Suprapubic skin (tissue), 3 donors: ENCODE measurements around the gene WNT9A.

Experiments
- EP300 ChIP-seq: sonication (generic); formaldehyde crosslinking; IDR thresholded peaks from one replicate; pipeline ENCODE4 v1.6.1; 2017; ENCODE audit warnings: antibody characterized with exemption
- POLR2A ChIP-seq, 2 donors: fragments of 450-650 bp; IDR thresholded peaks; one replicate each; pipeline ENCODE4 v1.6.1; 2017; ENCODE audit warnings: antibody characterized with exemption in 2 of 2, mild to moderate bottlenecking in 2 of 2, moderate library complexity in 2 of 2
- TF ChIP-seq, protein P1 (sequence below), 2 donors: fragments of 200-600 bp in 1 of 2; fragments of 450-650 bp in 1 of 2; sonication (generic) in 1 of 2; IDR thresholded peaks; one replicate each; pipeline ENCODE4 v1.5.1; 2016 to 2019; ENCODE audit warnings: antibody characterized with exemption in 2 of 2, mild to moderate bottlenecking in 1 of 2, moderate library complexity in 1 of 2

DNA sequence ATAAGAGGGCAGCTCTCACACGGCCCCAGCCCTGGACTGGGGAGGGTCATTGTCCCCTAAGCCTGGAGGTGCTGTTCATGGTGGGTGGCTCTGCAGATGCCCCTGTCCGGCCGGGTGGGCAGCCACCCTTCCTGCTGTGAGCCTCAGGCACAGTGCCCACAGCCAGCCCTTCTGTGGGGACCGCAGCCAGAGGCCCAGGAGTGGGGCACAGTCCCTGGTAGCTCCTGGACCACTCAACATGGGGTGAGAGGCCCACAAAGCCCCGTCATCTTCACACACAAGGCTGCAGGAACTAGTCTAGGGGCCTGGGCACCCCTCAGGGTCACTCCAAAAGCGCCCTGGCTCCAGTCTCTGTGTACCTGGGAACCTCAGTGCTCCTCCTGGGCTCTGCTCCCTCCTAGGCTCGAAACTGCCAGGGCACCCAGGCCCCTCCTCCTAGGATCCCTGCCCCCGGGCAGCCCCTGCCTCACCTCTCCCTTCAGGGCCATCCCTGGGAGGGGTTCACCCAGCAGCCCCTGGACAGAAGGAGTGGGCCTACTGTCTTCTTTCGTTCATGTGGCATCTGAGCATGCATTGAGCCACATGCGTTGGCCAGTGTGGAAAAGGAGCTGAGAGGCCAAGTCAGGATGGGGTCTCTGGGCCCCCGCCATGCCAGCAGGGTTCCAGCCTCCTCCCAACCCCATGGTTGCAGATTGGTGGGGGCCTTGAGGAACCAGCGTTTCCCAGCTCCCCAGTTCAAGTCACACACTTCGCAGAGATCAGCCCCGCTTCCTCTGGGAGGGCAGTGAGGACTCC lies 43.0 kb downstream of the WNT9A start:
- TF ChIP-seq POLR2A (IDR thresholded peaks at IDR 0.05) (no peak), EP300 (no peak)
- TF ChIP-seq, protein P1, sequence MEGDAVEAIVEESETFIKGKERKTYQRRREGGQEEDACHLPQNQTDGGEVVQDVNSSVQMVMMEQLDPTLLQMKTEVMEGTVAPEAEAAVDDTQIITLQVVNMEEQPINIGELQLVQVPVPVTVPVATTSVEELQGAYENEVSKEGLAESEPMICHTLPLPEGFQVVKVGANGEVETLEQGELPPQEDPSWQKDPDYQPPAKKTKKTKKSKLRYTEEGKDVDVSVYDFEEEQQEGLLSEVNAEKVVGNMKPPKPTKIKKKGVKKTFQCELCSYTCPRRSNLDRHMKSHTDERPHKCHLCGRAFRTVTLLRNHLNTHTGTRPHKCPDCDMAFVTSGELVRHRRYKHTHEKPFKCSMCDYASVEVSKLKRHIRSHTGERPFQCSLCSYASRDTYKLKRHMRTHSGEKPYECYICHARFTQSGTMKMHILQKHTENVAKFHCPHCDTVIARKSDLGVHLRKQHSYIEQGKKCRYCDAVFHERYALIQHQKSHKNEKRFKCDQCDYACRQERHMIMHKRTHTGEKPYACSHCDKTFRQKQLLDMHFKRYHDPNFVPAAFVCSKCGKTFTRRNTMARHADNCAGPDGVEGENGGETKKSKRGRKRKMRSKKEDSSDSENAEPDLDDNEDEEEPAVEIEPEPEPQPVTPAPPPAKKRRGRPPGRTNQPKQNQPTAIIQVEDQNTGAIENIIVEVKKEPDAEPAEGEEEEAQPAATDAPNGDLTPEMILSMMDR (IDR thresholded peaks at IDR 0.05) = no peak
